K562 (cell line): Measurements from ENCODE around the gene HNRNPDL. TPM values are rescaled to one million over a fixed set of nuclear protein-coding genes. Genes with fewer than 3 reads are reported as not detected.
A peak's percentile ranks its signal among the peaks of the same experiment; 100 is the strongest.

Experiments
- BRF2 ChIP-seq: IDR thresholded peaks from 3 replicates; pipeline ENCODE4 v1.6.1; 2011; ENCODE audit warnings: borderline replicate concordance, mild to moderate bottlenecking; ENCODE audit not compliant: insufficient read length, insufficient read depth
- EP300 ChIP-seq: IDR thresholded peaks from 2 replicates; pipeline ENCODE4 v1.6.1; 2012; ENCODE audit warnings: low read length, improper control_type of control experiment
- ETV5 ChIP-seq: sonication (generic); formaldehyde crosslinking; IDR thresholded peaks from 2 replicates; pipeline ENCODE4 v1.4.0; 2020; ENCODE audit warnings: low read depth, mild to moderate bottlenecking, missing genetic modification reagents
- FOXP1 ChIP-seq: sonication (generic); formaldehyde crosslinking; IDR thresholded peaks from 2 replicates; pipeline ENCODE4 v1.8.0; 2022; ENCODE audit warnings: mild to moderate bottlenecking, missing genetic modification reagents
- IRF9 ChIP-seq: fragments of 450-650 bp; IDR thresholded peaks from 2 replicates; pipeline ENCODE4 v1.6.1; 2016; ENCODE audit warnings: missing biosample characterization, missing genetic modification characterization
- KLF16 ChIP-seq: IDR thresholded peaks from 2 replicates; pipeline ENCODE4 v1.6.1; 2016; ENCODE audit warnings: antibody characterized with exemption
- NFXL1 ChIP-seq: fragments of 450-650 bp; formaldehyde crosslinking; IDR thresholded peaks from 2 replicates; pipeline ENCODE4 v1.4.0; 2021; ENCODE audit warnings: mild to moderate bottlenecking
- NONO ChIP-seq, 2 experiments: fragments of 200-400 bp in 1 of 2; fragments of 450-650 bp in 1 of 2; formaldehyde crosslinking in 1 of 2; IDR thresholded peaks; 2 replicates each; pipeline ENCODE4 v1.6.1; 2017; ENCODE audit warnings: low read depth in 2 of 2, mild to moderate bottlenecking in 2 of 2, moderate library complexity in 2 of 2, low read length in 1 of 2
- PCBP1 ChIP-seq: fragments of 200-400 bp; formaldehyde crosslinking; IDR thresholded peaks from 2 replicates; pipeline ENCODE4 v1.6.1; 2018; ENCODE audit warnings: mild to moderate bottlenecking, low read depth, low read length; ENCODE audit not compliant: poor library complexity, severe bottlenecking
- PHF20 ChIP-seq: fragments of 450-650 bp; IDR thresholded peaks from 2 replicates; pipeline ENCODE4 v1.6.1; 2018; ENCODE audit not compliant: partially characterized antibody
- RBBP5 ChIP-seq: fragments of 200-600 bp; sonication (generic); IDR thresholded peaks from 2 replicates; pipeline ENCODE4 v1.6.1; 2012; ENCODE audit warnings: borderline replicate concordance, mild to moderate bottlenecking, low read length, control low read depth, inconsistent platforms; ENCODE audit not compliant: insufficient read depth, poor library complexity, severe bottlenecking
- RREB1 ChIP-seq: fragments of 250-450 bp; sonication (Bioruptor Pico); IDR thresholded peaks from 2 replicates; pipeline ENCODE4 v1.4.0; 2020
- SIN3B ChIP-seq: fragments of 450-650 bp; IDR thresholded peaks from 2 replicates; pipeline ENCODE4 v1.6.1; 2017; ENCODE audit warnings: low read depth, mild to moderate bottlenecking, moderate library complexity
- SUPT5H ChIP-seq: fragments of 450-650 bp; IDR thresholded peaks from 2 replicates; pipeline ENCODE4 v1.6.1; 2016
- TEAD4 ChIP-seq, 2 experiments: sonication (generic) in 1 of 2; formaldehyde crosslinking in 1 of 2; IDR thresholded peaks; 2 replicates each; pipeline versions ENCODE4 v1.6.1 to v1.8.0; 2012 to 2022; ENCODE audit warnings: borderline replicate concordance in 1 of 2, inconsistent platforms in 1 of 2, low read length in 1 of 2, mild to moderate bottlenecking in 1 of 2, missing genetic modification reagents in 1 of 2
- ZNF133 ChIP-seq: fragments of 250-450 bp; sonication (Bioruptor Pico); IDR thresholded peaks from 2 replicates; pipeline ENCODE4 v1.4.0; 2020; ENCODE audit warnings: mild to moderate bottlenecking
- ZNF165 ChIP-seq: fragments of 250-450 bp; sonication (Bioruptor Pico); IDR thresholded peaks from 2 replicates; pipeline ENCODE4 v1.4.0; 2020; ENCODE audit warnings: borderline replicate concordance
- ZNF217 ChIP-seq: sonication (generic); formaldehyde crosslinking; IDR thresholded peaks from 2 replicates; pipeline ENCODE4 v1.8.0; 2022; ENCODE audit warnings: mild to moderate bottlenecking, missing genetic modification reagents
- ZNF551 ChIP-seq: fragments of 250-450 bp; sonication (Bioruptor Pico); IDR thresholded peaks from 2 replicates; pipeline ENCODE4 v1.5.0; 2021; ENCODE audit warnings: mild to moderate bottlenecking, moderate library complexity
- polyA plus RNA-seq, 8 experiments: library from polyadenylated mRNA; depleted of rRNA in 4 of 8; stranded (reverse) in 5 of 8; unstranded in 3 of 8; fragments of >200 nt; fragmentation: Nextera tagmentation in 2 of 8; fragmentation: Illumina TruSeq in 1 of 8; extraction: Ambion mirVana in 2 of 8; extraction: Trizol in 1 of 8; gene quantifications; 2 replicates each; pipeline versions ENCODE4 v1.2.1 to v1.2.3, GENCODE V29; 2011 to 2014; ENCODE audit warnings: inconsistent platforms in 1 of 8, missing spikeins in 1 of 8
- total RNA-seq, 7 experiments: library from RNA; depleted of rRNA in 6 of 7; stranded (reverse); fragments of >200 nt in 6 of 7; fragmentation: Illumina TruSeq in 2 of 7; extraction: Trizol in 2 of 7; gene quantifications; 2 replicates each; pipeline versions ENCODE4 v1.2.1 to v1.2.3, GENCODE V29; 2011 to 2021; ENCODE audit warnings: low replicate concordance in 1 of 7

The HNRNPDL gene
- total and polyA plus RNA-seq, 9 of the 15 experiments (the other 6 are each of a cell fraction or from before 2014, with no cell fraction given): 243 to 652 (median 351) TPM

- TF ChIP-seq RREB1 (CRISPR knock-in tag) (no peak), SIN3B (no peak), IRF9 (tag) (no peak), SUPT5H (no peak), KLF16 (no peak), FOXP1 (CRISPR knock-in tag) (peak; percentile 90; the same call in 1 of the 2 replicates), RBBP5 (peak; percentile 81), EP300 (no peak), TEAD4 (IDR thresholded peaks at IDR 0.05; ENCODE audit: low read length) (no peak), TEAD4 (CRISPR knock-in tag; IDR thresholded peaks at IDR 0.05; ENCODE audit: borderline replicate concordance) (0 out of 2 replicates have a peak, but pooled peaks have one; percentile 11), ZNF133 (CRISPR knock-in tag) (no peak), PHF20 (no peak), NONO (IDR thresholded peaks at IDR 0.05; ENCODE audit: low read depth in 2 of 2, low read length in 1 of 2) (peak in 1 of 2 experiments; percentile 43; a peak in 1 of 4 replicates), BRF2 (no peak), NFXL1 (CRISPR knock-in tag) (no peak), PCBP1 (peak; percentile 81), ZNF551 (CRISPR knock-in tag) (no peak), ETV5 (CRISPR knock-in tag) (no peak), ZNF217 (no peak), ZNF165 (CRISPR knock-in tag) (no peak)
Observed at GRCh38 chr4:82373486-82373815, 56.8 kb downstream of the HNRNPDL start (continued).
